Measurements from ENCODE around the gene CEBPG. TPM values are rescaled to one million over a fixed set of nuclear protein-coding genes. Genes with fewer than 3 reads are reported as not detected.
A peak's percentile ranks its signal among the peaks of the same experiment; 100 is the strongest.

CEBPG gene
- total and polyA plus RNA-seq, 9 of the 15 experiments (the other 6 are each of a cell fraction or from before 2014, with no cell fraction given) = 9.5 to 34.9 (median 30.9) TPM

DNA sequence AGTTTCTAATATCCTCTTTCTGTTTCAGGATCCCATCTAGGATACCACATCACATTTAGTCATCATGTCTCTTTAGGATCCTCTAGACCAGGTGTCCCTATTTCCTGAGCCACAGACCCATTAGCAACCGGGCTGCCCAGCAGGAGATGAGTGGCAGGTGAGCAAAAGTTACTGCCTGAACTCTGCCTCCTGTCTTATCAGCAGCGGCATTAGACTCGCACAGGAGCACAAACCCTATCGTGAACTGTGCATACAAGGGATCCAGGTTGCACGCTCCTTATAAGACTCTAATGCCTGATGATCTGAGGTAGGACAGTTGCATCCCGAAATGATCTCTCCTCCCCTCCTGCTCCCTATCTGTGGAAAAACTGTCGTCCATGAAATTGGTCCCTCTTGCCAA lies 7.8 kb upstream of the CEBPG start:
- intact Hi-C loops (cut with micrococcal nuclease) (no loop called here), in situ Hi-C loops (cut with MboI) (no loop called here)
- Histone ChIP-seq H3K36me3 (ENCODE audit: control insufficient read depth, insufficient read depth, low read length) (no peaks in the 10 kb centered on the region), H3K79me2 (ENCODE audit: control insufficient read depth, insufficient read depth, low read length) (no peaks in the 10 kb centered on the region), H3K9me1 (ENCODE audit: control insufficient read depth, insufficient read depth, low read length) (no peaks in the 10 kb centered on the region), H3K9ac (ENCODE audit: insufficient read depth in 1 of 2, low read depth in 2 of 2, low read length in 2 of 2) (no peak overlapping the region), H3K4me3 (no peak overlapping the region), H2AFZ (ENCODE audit: low read depth, low read length) (no peak overlapping the region), H3K4me1 (replicated peaks in 1 of 2; ENCODE audit: control insufficient read depth in 2 of 2, insufficient read depth in 2 of 2, low read length in 2 of 2) (no peaks in the 10 kb centered on the region), H3K27me3 (ENCODE audit: control insufficient read depth in 2 of 2, insufficient read depth in 2 of 2, low read length in 2 of 2) (peaks cover 30 to 61% of the 10 kb centered on the region in 2 experiments), H3K4me2 (ENCODE audit: insufficient read depth, low read length) (no peak overlapping the region), H3K9me3 (replicated peaks; ENCODE audit: control insufficient read depth, insufficient read depth, low read depth, low read length) (no peaks in the 10 kb centered on the region), H3K27ac (ENCODE audit: extremely low read depth, low read depth, low read length) (no peak overlapping the region), H4K20me1 (replicated peaks; ENCODE audit: control insufficient read depth, insufficient read depth, low read length) (no peaks in the 10 kb centered on the region; the same call in 1 of the 2 replicates)
- CTCF ChIA-PET (ENCODE audit: low intra/inter-chr PET ratio) = no interaction called here
- no peak for DNase-seq (ENCODE audit: extremely low read depth in 1 of 4, low spot score in 3 of 4)
- 0% methylated on average over 7 of the region's 7 CpGs for WGBS (ENCODE audit: insufficient coverage, low coverage, missing lambda C conversion rate)
- POLR2A ChIA-PET = no interaction called here
- FAIRE-seq = no peak
- no peak for ATAC-seq
- TF ChIP-seq TAF15 (IDR thresholded peaks at IDR 0.05; ENCODE audit: low read depth, low read length) = no peak
- TF ChIP-seq, protein P1, sequence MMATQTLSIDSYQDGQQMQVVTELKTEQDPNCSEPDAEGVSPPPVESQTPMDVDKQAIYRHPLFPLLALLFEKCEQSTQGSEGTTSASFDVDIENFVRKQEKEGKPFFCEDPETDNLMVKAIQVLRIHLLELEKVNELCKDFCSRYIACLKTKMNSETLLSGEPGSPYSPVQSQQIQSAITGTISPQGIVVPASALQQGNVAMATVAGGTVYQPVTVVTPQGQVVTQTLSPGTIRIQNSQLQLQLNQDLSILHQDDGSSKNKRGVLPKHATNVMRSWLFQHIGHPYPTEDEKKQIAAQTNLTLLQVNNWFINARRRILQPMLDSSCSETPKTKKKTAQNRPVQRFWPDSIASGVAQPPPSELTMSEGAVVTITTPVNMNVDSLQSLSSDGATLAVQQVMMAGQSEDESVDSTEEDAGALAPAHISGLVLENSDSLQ (IDR thresholded peaks at IDR 0.05) = peak; percentile 33; the same call in 1 of the 2 replicates
- no peak for TF ChIP-seq ELF2 (CRISPR knock-in tag; IDR thresholded peaks at IDR 0.05)
- BruUV-seq (replicated peaks) = no TSS peak

- H3K9me3 ChIP-seq (replicated peaks; ENCODE audit: control insufficient read depth, insufficient read depth, low read depth, low read length) = no peaks in the 10 kb centered on the region
- H3K9me1 ChIP-seq (ENCODE audit: control insufficient read depth, insufficient read depth, low read length) = no peaks in the 10 kb centered on the region
- ChIA-PET POLR2A (interaction anchor here (0.6 to 1.1 kb wide), 2 partner anchors 154 to 190 kb away, joined by 3 read pairs; no protein-coding TSS in a partner anchor), CTCF (ENCODE audit: low intra/inter-chr PET ratio) (no interaction called here)
- H2AFZ ChIP-seq (ENCODE audit: low read depth, low read length) = no peak overlapping the region
- TF ChIP-seq ZNF197 (CRISPR knock-in tag; IDR thresholded peaks at IDR 0.05; ENCODE audit: low read depth) (no peak), TFE3 (CRISPR knock-in tag; IDR thresholded peaks at IDR 0.05) (no peak), POLR3A (IDR thresholded peaks at IDR 0.05; ENCODE audit: borderline replicate concordance, extremely low read depth, insufficient read depth, insufficient read length) (no peak), E2F6 (IDR thresholded peaks at IDR 0.05; ENCODE audit: borderline replicate concordance in 1 of 2, extremely low read depth in 1 of 2, insufficient read depth in 1 of 2, insufficient read length in 1 of 2, low read depth in 1 of 2, low read length in 1 of 2, poor library complexity in 1 of 2, severe bottlenecking in 1 of 2) (no peak)
- no peaks in the 10 kb centered on the region for H3K4me1 ChIP-seq (replicated peaks in 1 of 2; ENCODE audit: control insufficient read depth in 2 of 2, insufficient read depth in 2 of 2, low read length in 2 of 2)
- H3K79me2 ChIP-seq (ENCODE audit: control insufficient read depth, insufficient read depth, low read length) = no peaks in the 10 kb centered on the region
- peaks cover 28 to 58% of the 10 kb centered on the region in 2 experiments for H3K27me3 ChIP-seq (ENCODE audit: control insufficient read depth in 2 of 2, insufficient read depth in 2 of 2, low read length in 2 of 2)
- H3K9ac ChIP-seq (ENCODE audit: insufficient read depth in 1 of 2, low read depth in 2 of 2, low read length in 2 of 2) = no peak overlapping the region
- FAIRE-seq (no peak), ATAC-seq (no peak), DNase-seq (ENCODE audit: extremely low read depth in 1 of 4, low spot score in 3 of 4) (no peak)
- no peak overlapping the region for H3K4me3 ChIP-seq
- no peaks in the 10 kb centered on the region; the same call in 1 of the 2 replicates for H4K20me1 ChIP-seq (replicated peaks; ENCODE audit: control insufficient read depth, insufficient read depth, low read length)
- BruUV-seq (replicated peaks) = no TSS peak
- 2% methylated on average over 6 of the region's 6 CpGs for WGBS (ENCODE audit: insufficient coverage, low coverage, missing lambda C conversion rate)
- no peak overlapping the region for H3K4me2 ChIP-seq (ENCODE audit: insufficient read depth, low read length)
- no peak overlapping the region for H3K27ac ChIP-seq (ENCODE audit: extremely low read depth, low read depth, low read length)
- intact Hi-C loops (cut with micrococcal nuclease) = no loop called here
- no peaks in the 10 kb centered on the region for H3K36me3 ChIP-seq (ENCODE audit: control insufficient read depth, insufficient read depth, low read length)
- in situ Hi-C loops (cut with MboI) = no loop called here
Observed at GRCh38 chr19:33366127-33366526, 7.4 kb upstream of the CEBPG start.

Data from K562 (cell line).